A673 (cell line): ENCODE results near the gene ANKRD55. TPM values are rescaled to one million over a fixed set of nuclear protein-coding genes. Genes with fewer than 3 reads are reported as not detected.

Experiments used
- BruUV-seq: library from RNA; stranded (reverse); fragments of 400-500 nt; replicated peaks from 2 replicates; lab custom pipeline; 2021; lab: Mats Ljungman, UMichigan
- CTCF ChIA-PET: fragments of 300-600 bp; sonication (Branson Sonifier 250); formaldehyde crosslinking; loops from one replicate; lab custom pipeline; 2022; ENCODE audit warnings: antibody characterized with exemption; lab: Charles Lee
- POLR2A ChIA-PET: fragments of 300-600 bp; sonication (Branson Sonifier 250); formaldehyde crosslinking; loops from one replicate; lab custom pipeline; 2022; ENCODE audit warnings: antibody characterized with exemption; ENCODE audit not compliant: low non-redundant PET; lab: Charles Lee
- DNase-seq: peaks from one replicate; pipeline ENCODE4 v3.0.0-alpha.2; 2015; ENCODE audit warnings: low spot score
- H3K27ac ChIP-seq: fragments of 200-600 bp; sonication (generic); 2 replicates; pipeline ENCODE4 v1.5.1; 2016; ENCODE audit warnings: mixed run types, low read depth, mild to moderate bottlenecking, mixed read lengths, antibody characterized with exemption, low read length; ENCODE audit not compliant: poor library complexity, severe bottlenecking
- H3K27me3 ChIP-seq: fragments of 200-600 bp; sonication (generic); replicated peaks from 2 replicates; pipeline ENCODE4 v1.6.1; 2017; ENCODE audit warnings: mixed run types, low read depth, mild to moderate bottlenecking, mixed read lengths, antibody characterized with exemption, low read length; ENCODE audit not compliant: insufficient read depth, poor library complexity
- H3K36me3 ChIP-seq: fragments of 200-600 bp; sonication (generic); 2 replicates; pipeline ENCODE4 v1.6.1; 2016; ENCODE audit warnings: mixed run types, mild to moderate bottlenecking, mixed read lengths, antibody characterized with exemption, low read length; ENCODE audit not compliant: insufficient read depth, poor library complexity, severe bottlenecking
- H3K4me1 ChIP-seq: fragments of 200-600 bp; sonication (generic); 2 replicates; pipeline ENCODE4 v1.6.1; 2017; ENCODE audit warnings: mixed run types, mild to moderate bottlenecking, mixed read lengths, antibody characterized with exemption, low read length; ENCODE audit not compliant: insufficient read depth, poor library complexity, severe bottlenecking
- H3K4me3 ChIP-seq: fragments of 200-600 bp; sonication (generic); 2 replicates; pipeline ENCODE4 v1.5.1; 2016; ENCODE audit warnings: low read depth, mixed run types, mild to moderate bottlenecking, mixed read lengths, low read length; ENCODE audit not compliant: poor library complexity, severe bottlenecking
- H3K9me3 ChIP-seq: fragments of 200-600 bp; sonication (generic); 2 replicates; pipeline ENCODE4 v1.6.1; 2016; ENCODE audit warnings: mixed run types, low read depth, mild to moderate bottlenecking, mixed read lengths, antibody characterized with exemption, low read length; ENCODE audit not compliant: poor library complexity, severe bottlenecking
- CTCF ChIP-seq: fragments of 300-800, 200-600 bp; sonication (generic); conservative IDR thresholded peaks from 2 replicates; pipeline ENCODE4 v1.5.1; 2017; ENCODE audit warnings: low read depth, mild to moderate bottlenecking, antibody characterized with exemption, low read length, moderate library complexity, mixed read lengths
- EZH2 ChIP-seq: fragments of 200-600 bp; sonication (generic); IDR thresholded peaks from 2 replicates; pipeline ENCODE4 v1.6.1; 2017; ENCODE audit warnings: borderline replicate concordance, low read depth, mild to moderate bottlenecking, mixed read lengths, antibody characterized with exemption, low read length; ENCODE audit not compliant: poor library complexity, severe bottlenecking
- intact Hi-C: fragments of 100-400 bp; cut with micrococcal nuclease; formaldehyde crosslinking; loops from one replicate; pipeline ENCODE4 v1.10.0; 2022; ENCODE audit not compliant: unreplicated experiment
- total RNA-seq: library from RNA; stranded (reverse); gene quantifications from 2 replicates; pipeline ENCODE4 v1.2.3, GENCODE V29; 2021

The ANKRD55 gene
- total RNA-seq, 1 experiment from 2014 or later, result not detected

GRCh38 chr5:56183506-56183905, 49.6 kb downstream of the ANKRD55 start:
- intact Hi-C loops, result no loop called here
- no peak for DNase-seq
- ChIA-PET CTCF (no interaction called here), POLR2A (no interaction called here)
- no peaks in the 10 kb centered on the region for H3K27me3 ChIP-seq
- H3K27ac ChIP-seq, result no peak overlapping the region
- no peaks in the 10 kb centered on the region for H3K4me1 ChIP-seq
- TF ChIP-seq CTCF, result no peak
- TF ChIP-seq EZH2, result no peak
- no peak overlapping the region for H3K4me3 ChIP-seq
- H3K9me3 ChIP-seq, result no peaks in the 10 kb centered on the region
- H3K36me3 ChIP-seq, result no peaks in the 10 kb centered on the region
- BruUV-seq, result no TSS peak

DNA sequence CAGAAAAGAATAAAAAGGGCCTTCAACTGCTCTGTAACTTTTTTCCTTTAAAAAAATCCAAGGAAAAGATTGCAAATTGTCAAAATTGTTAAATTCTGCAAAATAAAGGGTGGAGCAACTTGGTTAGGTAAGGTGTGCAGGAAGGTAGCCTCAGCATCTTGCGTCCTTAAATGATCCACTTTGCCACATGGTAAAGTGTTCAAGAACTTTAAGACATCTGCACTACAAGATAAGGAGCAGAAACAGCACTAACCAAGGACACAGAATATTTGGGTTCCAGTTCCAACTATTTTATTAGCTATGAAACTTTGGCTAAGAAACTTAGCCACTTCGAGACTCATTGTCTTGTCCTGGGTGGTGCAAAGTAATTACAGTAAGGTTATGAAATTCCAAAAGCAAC, 53.7 kb downstream of the ANKRD55 start:
- intact Hi-C loops, result no loop called here
- H3K9me3 ChIP-seq, result no peaks in the 10 kb centered on the region
- CTCF ChIA-PET, result no interaction called here
- no peak for DNase-seq
- no peak overlapping the region for H3K27ac ChIP-seq
- no peaks in the 10 kb centered on the region for H3K4me1 ChIP-seq
- BruUV-seq, result no TSS peak
- POLR2A ChIA-PET, result no interaction called here
- no peaks in the 10 kb centered on the region for H3K27me3 ChIP-seq
- TF ChIP-seq EZH2 (no peak), CTCF (no peak)
- no peaks in the 10 kb centered on the region for H3K36me3 ChIP-seq
- H3K4me3 ChIP-seq, result no peak overlapping the region

GRCh38 chr5:56178823-56179222, 54.3 kb downstream of the ANKRD55 start:
- Histone ChIP-seq H3K9me3 (no peaks in the 10 kb centered on the region), H3K4me3 (no peak overlapping the region), H3K27ac (no peak overlapping the region), H3K27me3 (no peaks in the 10 kb centered on the region), H3K36me3 (no peaks in the 10 kb centered on the region), H3K4me1 (no peaks in the 10 kb centered on the region)
- no peak for DNase-seq
- intact Hi-C loops, result no loop called here
- CTCF ChIA-PET, result no interaction called here
- TF ChIP-seq EZH2 (no peak), CTCF (no peak)
- POLR2A ChIA-PET, result interaction anchor here (0.9 kb wide), 1 partner anchor 261 kb away, joined by 4 read pairs; no protein-coding TSS in a partner anchor
- no TSS peak for BruUV-seq
